Measurements from ENCODE around the gene SLC48A1.

SLC48A1 gene

GRCh38 chr12:47775100-47775911, 2.3 kb downstream of the SLC48A1 start:
- in situ Hi-C loops (cut with HindIII; ENCODE audit: low sequenced_read_pairs) = no loop called here

DNA sequence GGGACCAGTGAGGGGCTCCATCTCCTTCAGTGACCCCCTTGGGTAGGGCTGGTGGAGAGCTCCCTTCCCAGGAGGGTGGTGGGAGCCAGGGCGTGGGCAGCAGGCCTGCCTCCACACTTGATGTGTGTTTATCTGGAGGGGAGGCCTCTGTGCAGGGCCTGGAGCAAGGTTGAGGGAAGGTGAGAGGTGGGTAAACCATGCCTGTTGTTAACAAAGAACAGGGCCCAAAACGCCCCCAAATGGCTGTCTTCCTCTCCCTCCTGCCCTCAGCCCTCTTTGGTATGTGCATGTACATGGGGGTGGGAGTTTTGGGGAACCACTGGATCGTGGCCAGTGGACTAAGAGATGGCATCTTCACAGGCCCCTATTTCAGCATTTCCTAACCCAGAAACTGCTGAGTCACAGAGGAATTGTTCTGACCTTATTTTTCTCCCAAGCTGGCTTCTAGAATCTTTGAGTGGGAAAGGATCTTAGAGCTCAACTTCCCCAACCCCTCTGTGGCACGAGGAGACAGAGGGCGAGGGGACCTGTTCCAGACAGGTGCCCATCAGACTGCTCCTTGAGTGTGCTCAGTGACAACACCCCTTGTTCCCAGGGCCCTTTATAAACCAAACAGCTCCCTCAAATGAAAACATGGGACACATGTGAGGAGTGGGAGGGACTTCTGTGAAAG, 3.6 kb downstream of the SLC48A1 start:
- in situ Hi-C loops (cut with HindIII; ENCODE audit: low sequenced_read_pairs) = no loop called here

GRCh38 chr12:47777151-47777550, 4.1 kb downstream of the SLC48A1 start:
- in situ Hi-C loops (cut with HindIII; ENCODE audit: low sequenced_read_pairs) = no loop called here

GRCh38 chr12:47777741-47778558, 4.9 kb downstream of the SLC48A1 start:
- in situ Hi-C loops (cut with HindIII; ENCODE audit: low sequenced_read_pairs) = no loop called here

DNA sequence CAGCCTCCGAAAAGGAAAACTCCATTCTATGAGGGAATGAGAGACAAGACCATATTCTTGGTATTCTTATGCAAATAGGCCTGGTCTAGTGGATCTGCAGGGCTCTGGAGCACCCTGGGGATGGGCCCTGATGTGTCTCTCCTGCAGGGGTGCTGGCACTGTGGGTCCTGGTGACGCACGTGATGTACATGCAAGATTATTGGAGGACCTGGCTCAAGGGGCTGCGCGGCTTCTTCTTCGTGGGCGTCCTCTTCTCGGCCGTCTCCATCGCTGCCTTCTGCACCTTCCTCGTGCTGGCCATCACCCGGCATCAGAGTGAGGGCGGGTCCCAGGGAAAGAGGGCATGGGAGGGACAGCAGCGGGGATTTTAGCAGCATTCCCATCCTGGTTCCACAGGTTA, 5.8 kb downstream of the SLC48A1 start:
- in situ Hi-C loops (cut with HindIII; ENCODE audit: low sequenced_read_pairs) = no loop called here

DNA sequence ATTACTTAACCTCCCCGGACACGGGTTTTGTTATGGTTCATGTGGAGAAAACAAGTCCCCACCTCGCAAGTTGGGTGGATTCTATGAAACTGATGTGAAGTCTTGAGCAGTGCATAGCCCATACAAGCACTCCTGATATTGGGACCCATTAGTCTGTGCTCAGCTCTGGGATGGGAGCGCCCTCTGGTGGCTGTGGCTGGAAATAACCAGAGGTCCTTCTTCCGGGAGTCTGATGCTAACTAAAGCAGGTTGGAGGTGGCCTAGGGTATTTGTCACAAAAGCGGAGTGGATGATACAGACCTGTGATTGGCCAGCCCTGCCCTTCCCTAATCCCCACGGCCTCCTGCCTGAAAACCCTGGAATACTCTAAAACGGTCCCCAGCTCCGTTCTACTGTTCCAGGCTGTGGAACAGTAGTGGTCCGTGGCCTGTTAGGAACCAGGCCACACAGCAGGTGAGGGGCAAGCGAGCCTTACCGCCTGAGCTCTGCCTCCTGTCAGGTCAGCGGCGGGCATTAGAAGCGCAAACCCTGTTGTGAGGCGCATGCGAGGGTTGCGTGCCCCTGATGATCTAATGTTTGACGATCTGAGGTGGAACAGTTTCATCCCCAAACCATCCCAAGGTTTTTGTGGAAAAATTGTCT, 6.4 kb downstream of the SLC48A1 start:
- in situ Hi-C loops (cut with HindIII; ENCODE audit: low sequenced_read_pairs) = no loop called here

GRCh38 chr12:47779943-47780504, 7.0 kb downstream of the SLC48A1 start:
- in situ Hi-C loops (cut with HindIII; ENCODE audit: low sequenced_read_pairs) = loop anchor here (5.0 kb wide), 1 partner anchor 58 kb away; no protein-coding TSS in a partner anchor

- in situ Hi-C loops (cut with HindIII; ENCODE audit: low sequenced_read_pairs) = loop anchor here (5.0 kb wide), 1 partner anchor 59 kb away; no protein-coding TSS in a partner anchor
Observed at GRCh38 chr12:47781479-47782371, 8.7 kb downstream of the SLC48A1 start.

DNA sequence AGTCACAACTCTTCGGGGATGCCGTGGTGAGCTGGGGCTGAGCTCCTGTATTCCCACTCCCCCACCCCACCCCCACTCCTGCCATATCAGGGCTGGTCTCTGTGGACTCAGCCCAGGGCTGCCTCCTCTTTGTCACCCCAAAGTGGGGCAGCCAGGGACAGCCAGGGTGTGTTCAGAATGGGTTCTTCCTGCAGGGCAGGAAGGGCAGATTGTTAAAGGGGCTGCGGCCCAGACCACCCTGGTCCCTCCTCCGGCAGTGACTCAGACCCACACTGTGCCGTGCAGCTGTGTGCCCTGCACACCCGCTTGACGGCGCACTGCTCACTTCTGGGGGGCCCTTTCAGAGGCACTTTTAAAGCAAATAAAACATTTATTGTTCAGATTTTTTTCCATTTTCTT, 9.3 kb downstream of the SLC48A1 start:
- in situ Hi-C loops (cut with HindIII; ENCODE audit: low sequenced_read_pairs) = loop anchor here (5.0 kb wide), 1 partner anchor 60 kb away; no protein-coding TSS in a partner anchor

DNA sequence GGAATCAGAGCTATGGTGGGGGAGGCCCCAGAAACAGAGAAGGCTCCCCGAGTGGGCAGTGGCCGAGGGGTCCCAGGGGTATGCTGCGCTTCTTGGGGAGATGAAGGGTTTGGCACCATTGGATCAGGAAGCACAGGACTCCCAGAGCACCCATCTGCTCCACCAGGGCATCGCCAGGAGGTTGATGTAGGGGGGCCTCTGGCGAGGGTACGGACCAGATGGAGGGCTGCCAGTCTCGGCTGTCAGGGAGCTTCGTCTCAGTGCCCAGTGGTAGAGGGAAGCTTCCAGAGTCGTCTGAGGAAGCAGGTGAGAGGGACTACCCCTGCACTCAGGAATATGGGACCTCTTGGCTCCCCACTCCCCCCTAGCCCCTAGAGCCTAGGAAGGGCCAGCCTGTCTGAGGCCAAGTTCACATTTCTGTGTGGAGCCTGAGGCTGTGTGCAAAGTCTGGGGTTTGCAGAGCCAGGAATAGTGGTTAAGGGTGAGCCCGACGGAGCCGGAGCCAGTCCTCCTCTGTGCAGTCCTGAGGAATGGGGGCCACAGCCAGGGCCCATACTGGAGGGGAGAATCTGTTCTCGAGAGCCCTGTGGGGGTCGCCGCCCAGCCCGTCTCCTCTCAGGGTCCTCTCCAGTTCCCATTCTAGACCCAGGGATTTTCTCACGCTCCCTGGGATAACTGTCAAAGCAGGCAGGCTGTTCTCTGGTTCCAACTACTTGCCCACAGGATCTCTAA, 10.2 kb downstream of the SLC48A1 start:
- in situ Hi-C loops (cut with HindIII; ENCODE audit: low sequenced_read_pairs) = loop anchor here (5.0 kb wide), 1 partner anchor 61 kb away; no protein-coding TSS in a partner anchor

DNA sequence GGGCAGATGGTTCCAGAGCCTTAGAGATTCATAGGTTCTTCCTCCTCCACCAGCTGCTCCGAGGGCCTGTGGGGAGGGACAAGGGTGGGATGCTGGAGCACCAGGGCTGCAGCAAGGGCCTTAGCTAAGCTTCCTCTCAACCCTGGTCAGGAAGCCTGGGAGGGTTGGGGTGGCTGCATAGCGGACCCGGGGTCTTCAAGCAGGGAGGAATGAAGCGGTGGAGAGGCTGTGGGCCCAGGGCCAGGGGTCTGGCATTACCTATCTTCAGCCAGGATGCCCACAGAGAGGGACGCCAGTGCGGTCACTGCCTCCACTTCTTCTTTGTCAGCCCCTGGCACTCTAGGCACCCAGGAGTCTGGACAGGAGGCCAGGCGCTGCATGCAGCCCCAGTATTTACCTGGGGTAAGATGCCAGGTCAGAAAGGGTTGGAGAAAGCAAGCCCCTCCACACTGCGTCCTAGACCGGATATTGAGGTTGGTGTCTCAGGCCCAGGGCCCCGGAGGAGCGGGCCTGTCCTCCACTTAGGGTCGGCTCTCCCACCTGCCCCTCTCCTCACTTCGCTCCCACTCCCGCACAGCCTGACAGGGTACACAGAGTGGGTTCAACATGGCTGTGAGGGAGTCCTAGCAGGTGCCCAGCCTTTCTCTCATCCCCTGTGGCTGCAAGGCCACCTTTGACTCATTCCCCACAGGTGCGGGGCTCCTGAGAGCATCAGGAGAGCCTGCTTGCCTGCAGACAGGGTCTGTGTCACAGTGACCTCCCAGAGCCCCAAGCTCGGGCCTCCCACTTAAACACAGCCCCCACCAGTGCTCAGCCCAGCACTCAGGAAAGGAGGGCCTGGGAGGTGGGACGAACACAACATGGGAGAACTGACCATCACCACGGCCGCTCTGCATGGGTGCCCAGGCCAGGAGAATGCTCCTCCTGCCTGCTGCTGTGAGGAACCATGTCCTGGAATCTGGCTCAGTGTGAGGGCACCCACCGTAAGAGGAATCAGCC, 11.1 kb downstream of the SLC48A1 start:
- in situ Hi-C loops (cut with HindIII; ENCODE audit: low sequenced_read_pairs) = loop anchor here (5.0 kb wide), 1 partner anchor 62 kb away; no protein-coding TSS in a partner anchor

GRCh38 chr12:47785036-47785886, 12.2 kb downstream of the SLC48A1 start:
- in situ Hi-C loops (cut with HindIII; ENCODE audit: low sequenced_read_pairs) = no loop called here

DNA sequence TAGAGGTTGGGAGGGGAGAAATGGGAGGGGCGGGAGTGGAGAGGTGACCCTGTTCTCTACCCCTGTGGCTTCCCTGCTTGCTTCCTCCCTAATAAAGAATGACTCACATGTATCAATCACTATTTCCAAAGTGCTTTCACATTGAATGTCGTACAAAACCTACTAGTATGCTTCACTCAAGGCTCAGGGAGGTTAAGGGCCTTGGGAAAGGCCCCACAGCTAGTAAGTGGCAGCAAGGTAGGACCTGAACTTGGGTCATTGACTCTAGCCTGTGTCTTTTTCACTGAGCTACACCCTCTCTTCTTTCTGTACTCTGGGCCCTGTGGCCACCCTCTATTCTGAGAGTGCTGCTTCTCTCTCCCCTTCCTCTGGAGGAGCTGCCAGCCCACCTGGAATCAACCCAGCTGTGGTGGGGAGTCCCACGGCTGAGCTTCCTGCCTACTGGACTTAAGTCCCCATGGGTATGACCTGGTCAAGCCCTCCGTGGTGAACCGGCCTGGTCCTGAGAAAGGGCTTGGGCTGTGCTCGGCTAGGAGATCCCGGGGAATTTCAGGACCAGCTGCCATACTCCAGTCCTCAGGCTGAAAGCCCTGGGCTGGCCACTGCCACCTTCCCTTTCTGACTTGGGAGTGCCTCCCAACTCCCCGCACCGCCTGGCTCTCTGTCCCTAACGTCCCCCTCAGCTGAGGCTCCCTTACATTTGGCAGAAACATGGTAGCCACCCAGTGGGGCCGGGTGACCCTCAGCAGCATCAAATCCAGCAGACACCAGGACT, 13.0 kb downstream of the SLC48A1 start:
- in situ Hi-C loops (cut with HindIII; ENCODE audit: low sequenced_read_pairs) = no loop called here

DNA sequence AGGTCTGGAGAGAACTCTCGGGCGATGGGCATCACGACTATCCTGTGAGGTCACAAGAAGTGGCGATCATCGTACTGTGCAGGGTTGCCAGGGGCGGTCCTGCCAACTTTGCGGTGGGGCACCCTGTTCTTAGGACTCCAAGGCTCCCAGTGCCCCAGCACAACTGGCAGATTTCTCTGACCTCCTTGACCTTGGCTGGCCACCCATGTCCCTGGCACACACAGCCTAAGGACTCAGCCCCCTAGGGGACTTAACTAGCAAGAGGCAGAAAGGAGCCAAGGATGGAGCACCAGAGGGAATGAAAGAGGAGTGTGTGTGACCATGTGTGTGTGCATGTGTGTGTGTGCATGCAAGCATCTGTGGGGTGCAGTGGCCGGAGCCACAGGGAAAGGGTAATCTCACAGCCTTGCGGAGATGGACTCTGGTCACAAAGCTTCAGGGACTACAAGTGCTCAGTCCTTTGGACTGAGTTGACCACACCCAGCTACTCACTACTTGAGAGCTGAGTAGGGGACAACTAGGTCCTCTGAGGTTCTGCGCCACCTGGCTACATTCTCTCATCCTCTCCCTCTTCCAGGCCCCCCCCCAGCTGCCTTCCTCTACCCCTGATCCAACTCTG, 13.7 kb downstream of the SLC48A1 start:
- in situ Hi-C loops (cut with HindIII; ENCODE audit: low sequenced_read_pairs) = no loop called here

DNA sequence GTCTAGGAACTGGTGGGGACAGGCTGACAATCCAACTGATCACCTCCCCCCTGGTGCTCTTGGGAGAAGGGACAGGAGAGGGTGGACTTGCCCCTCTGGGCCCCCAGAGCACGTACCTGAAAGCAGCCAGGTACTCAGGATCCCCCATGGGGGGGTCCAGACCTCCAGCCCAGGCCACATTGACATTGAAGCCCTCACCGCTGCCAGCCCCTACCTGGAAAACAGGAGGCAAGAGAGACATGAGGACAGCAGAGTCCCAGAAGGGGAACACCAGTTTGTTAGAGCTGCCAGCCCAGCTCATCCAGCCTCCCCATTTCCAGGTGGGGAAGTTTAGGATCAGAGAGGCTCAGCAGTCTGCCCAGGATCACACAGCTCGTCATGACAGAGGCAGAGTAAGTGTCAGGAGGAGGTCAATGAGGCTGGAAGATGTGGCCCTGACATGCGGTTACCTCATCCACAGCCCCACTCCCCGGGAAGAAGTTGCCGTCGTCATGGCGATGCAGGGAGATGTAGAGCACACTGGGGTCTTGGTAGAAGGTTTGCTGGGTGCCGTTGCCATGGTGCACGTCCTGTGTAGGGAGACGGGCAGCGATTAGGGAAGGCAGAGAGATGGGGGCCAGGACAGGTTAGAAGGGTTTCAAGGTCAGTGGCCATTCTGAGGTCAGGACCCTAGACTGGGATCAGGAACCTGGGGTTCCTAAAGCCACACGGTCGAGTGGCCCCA, 14.7 kb downstream of the SLC48A1 start:
- in situ Hi-C loops (cut with HindIII; ENCODE audit: low sequenced_read_pairs) = no loop called here
